Activated CD4-positive, alpha-beta T cell treated with anti-CD3 and anti-CD28 coated beads, Interleukin-2, amount 50 U/mL, for 4 hours (primary cell): ENCODE results near the gene IQGAP1.
A peak's percentile ranks its signal among the peaks of the same experiment; 100 is the strongest.
"Not testable (repeated sequence)": the region's sequence is repeated elsewhere in the genome, so short reads cannot be mapped to it uniquely, and the experiment has no call there.

Experiments used
- DNase-seq, 2 experiments: peaks; one replicate each; pipeline ENCODE4 v3.0.0-alpha.2; 2020

Gene IQGAP1

GRCh38 chr15:90493647-90494046 lies 105.6 kb downstream of the IQGAP1 start:
- no peak for DNase-seq

GRCh38 chr15:90495067-90495466 lies 107.0 kb downstream of the IQGAP1 start:
- no peak for DNase-seq

DNA sequence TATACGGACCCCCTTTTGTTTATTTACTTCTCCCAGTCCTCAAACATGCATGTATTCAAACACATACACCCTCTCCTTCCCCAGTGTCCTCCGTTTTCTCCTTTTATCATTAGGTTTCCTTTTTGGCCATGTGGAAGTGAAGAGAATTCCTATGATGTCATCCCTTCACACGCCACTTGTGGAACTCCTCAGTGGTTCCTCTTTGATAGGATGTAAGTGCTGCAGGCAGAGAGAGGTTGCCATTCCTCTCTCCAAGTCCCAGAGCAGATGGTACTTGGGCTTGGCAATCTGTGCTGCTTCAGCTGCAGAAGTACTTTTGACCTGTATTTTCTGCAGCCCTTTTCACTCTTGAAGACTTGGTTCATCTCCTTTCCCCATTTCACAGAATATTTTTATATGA lies 108.7 kb downstream of the IQGAP1 start:
- no peak for DNase-seq

GRCh38 chr15:90497376-90497775 lies 109.3 kb downstream of the IQGAP1 start:
- DNase-seq: no peak

DNA sequence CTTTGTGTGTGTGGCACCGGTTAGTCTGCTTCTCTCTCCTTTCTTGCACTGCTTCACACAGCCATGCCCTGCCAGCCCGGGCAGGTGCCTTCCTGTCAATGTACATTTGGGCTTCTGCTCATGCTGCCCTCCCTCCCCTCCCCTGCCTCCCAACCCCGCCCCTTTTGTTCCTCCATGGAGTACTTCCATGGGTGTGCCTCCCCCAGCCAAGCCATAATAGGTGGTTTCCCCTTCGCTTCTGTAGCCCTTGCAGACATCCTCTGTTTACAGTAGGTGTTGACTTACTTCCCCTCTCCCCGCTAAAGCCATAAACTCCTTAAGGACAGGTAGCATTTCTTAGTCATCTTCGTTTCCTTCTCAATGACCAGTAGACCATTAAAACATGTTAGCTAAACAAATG lies 109.9 kb downstream of the IQGAP1 start:
- no peak for DNase-seq

GRCh38 chr15:90500171-90500570 lies 112.1 kb downstream of the IQGAP1 start:
- no peak for DNase-seq

DNA sequence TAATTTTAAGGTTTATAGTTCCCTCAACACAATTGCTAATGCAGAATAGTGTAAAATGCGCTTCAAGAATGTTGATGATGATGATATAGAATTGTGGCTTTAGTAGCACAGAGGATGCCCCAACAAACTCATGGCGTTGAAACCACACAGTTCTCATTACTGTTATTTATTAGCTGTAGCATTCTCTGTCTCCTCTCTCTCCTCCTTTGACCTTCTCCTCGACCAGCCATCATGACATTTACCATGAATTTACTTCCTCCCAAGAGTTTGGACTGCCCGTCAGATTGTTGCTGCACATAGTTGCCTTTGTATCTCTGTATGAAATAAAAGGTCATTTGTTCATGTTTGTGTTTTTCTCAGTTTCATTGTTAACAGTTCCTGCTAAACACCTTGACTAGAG lies 113.9 kb downstream of the IQGAP1 start:
- no peak for DNase-seq

DNA sequence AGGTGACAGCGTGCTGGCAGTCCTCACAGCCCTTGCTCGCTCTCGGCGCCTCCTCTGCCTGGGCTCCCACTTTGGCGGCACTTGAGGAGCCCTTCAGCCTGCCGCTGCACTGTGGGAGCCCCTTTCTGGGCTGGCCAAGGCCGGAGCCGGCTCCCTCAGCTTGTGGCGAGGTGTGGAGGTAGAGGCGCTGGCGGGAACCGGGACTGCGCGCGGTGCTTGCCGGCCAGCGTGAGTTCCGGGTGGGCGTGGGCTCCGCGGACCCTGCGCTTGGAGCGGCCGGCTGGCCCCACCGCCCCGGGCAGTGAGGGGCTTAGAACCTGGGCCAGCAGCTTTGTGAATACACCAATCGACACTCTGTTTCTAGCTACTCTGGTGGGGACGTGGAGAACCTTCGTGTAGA lies 122.7 kb downstream of the IQGAP1 start:
- not testable (repeated sequence) for DNase-seq

DNA sequence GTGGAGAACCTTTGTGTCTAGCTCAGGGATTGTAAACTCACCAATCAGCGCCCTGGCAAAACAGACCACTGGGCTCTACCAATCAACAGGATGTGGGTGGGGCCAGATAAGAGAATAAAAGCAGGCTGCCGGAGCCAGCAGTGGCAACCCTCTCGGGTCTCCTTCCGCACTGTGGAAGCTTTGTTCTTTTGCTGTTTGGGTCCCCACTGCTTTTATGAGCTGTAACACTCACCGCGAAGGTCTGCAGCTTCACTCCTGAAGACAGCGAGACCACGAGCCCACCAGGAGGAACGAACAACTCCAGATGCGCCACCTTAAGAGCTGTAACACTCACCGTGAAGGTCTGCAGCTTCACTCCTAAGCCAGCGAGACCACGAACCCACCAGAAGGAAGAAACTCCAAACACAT lies 123.2 kb downstream of the IQGAP1 start:
- not testable (repeated sequence) for DNase-seq

DNA sequence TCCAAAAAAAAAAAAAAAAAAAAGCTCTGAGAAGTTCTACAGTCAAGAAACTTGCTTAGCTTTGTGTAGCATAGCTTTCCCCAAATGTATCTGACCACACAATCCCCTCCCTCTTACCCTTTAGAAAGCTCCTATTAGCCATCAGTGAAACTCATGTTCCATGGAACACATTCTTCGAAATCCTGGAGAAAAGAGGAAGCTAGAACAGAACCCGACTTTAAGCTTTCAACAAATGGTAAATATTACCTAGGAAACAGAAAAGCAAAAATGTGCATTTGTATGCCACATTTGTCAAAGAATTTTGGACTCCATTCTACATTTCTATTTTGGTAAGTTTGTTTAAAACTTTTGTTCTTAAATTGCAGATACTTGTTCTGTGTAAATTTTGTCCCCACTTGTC lies 124.2 kb downstream of the IQGAP1 start:
- no peak for DNase-seq

- DNase-seq: no peak
These were observed 124.9 kb downstream of the IQGAP1 start for GRCh38 chr15:90512981-90513380.

GRCh38 chr15:90513448-90513847 lies 125.4 kb downstream of the IQGAP1 start:
- no peak for DNase-seq

DNA sequence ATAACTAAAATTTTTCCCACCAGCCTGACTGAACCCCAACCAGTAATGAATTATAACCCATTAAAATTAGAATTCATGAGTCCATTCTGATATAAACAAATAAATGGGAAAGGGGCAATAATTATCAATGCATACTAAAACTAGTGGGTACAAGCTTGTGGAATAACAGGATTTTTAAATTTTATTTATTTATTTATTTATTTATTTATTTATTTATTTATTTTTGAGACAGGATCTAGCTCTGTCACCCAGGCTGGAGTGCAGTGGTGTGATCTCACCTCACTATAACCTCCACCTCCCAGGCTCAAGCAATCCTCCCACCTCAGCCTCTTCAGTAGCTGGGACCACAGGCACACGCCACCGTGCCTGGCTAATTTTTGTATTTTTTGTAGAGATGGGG lies 125.9 kb downstream of the IQGAP1 start:
- not testable (repeated sequence) for DNase-seq

DNA sequence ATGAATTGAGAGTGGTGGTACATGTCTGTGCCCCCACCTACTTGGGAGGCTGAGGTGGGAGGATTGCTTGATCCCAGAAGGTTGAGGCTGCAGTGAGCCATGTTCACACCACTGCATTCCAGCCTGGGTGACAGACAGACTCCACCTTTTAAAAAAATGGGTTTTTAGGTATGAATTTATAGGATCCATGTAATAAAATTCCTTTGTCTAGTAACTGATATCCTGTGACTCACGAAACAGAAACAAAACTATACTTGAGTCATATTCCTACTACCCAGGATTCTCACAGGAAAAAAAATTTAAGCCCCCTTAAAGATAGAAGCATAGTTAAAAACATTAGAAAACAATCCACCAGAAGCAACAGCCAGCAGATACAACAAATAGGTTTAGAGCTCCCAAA lies 131.6 kb downstream of the IQGAP1 start:
- DNase-seq: no peak

GRCh38 chr15:90520365-90520764 lies 132.3 kb downstream of the IQGAP1 start:
- no peak for DNase-seq

GRCh38 chr15:90523373-90523772 lies 135.3 kb downstream of the IQGAP1 start:
- DNase-seq: no peak

GRCh38 chr15:90524018-90524803 lies 136.2 kb downstream of the IQGAP1 start:
- DNase-seq: not testable (repeated sequence)

DNA sequence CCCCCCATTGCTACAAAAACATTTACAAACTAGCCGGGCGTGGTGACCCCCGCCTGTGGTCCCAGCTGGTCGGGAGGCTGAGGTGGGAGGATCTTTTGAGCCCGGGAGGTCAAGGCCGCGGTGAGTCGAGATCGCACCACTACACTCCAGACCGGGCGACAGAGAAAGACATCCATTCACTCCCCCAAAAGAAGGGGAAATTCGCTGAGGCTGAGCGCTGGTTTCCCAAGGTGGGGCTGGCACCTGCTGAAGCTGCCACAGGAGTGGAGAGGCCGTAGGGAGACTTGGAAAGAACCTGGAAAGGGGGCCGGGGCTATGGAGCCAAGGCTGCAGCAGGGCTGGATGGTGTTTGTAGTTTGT lies 140.9 kb downstream of the IQGAP1 start:
- no peak for DNase-seq

- DNase-seq: peak; percentile 40 to 42
These were observed 141.6 kb downstream of the IQGAP1 start, which contains the start of gene CRTC3 for GRCh38 chr15:90529371-90530249. Gene CRTC3 (plus strand): TSS chr15:90529923. CDS start chr15:90530072, 149 bp downstream.

DNA sequence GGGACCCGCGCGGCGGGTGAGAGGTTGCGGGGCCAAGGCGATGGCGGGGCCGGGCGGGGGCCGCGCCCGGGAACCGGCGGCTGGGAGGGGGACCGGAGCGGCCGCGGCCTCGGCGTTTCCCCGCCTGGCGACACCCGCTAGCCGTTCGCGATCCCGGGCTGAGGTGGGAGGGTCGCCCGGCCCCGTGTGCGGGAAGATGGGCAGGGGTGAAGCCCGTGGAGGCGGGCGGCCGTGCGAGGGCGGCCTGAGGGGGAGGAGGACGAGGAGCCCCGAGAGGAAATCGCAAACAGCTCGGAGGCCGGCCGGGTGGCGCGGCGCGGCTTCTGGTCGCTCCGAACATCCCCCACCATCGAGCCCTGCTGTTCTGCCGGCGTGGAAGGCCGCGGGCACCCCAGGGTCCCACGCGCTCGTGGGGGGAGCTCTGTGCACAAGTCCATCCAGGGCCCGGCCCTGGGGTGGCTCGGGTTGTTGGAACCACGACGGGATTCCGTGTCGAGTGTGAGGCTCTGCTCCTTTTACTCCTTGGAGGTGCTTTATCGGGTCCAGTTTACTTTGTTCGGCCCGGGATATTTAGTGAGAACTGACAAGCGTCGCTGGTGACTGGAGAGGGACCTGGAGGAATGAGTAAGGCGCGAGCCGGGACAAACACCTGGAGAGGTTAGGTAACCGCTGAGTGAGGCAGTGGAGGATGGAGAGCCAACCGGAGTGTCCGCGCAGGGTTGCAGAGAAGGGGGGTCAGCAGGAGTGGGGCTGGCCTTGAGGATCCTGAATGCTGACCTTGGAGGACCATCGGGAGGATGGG lies 142.4 kb downstream of the IQGAP1 start:
- peak; percentile 23 to 25 for DNase-seq

GRCh38 chr15:90531147-90531546 lies 143.1 kb downstream of the IQGAP1 start:
- DNase-seq: no peak

DNA sequence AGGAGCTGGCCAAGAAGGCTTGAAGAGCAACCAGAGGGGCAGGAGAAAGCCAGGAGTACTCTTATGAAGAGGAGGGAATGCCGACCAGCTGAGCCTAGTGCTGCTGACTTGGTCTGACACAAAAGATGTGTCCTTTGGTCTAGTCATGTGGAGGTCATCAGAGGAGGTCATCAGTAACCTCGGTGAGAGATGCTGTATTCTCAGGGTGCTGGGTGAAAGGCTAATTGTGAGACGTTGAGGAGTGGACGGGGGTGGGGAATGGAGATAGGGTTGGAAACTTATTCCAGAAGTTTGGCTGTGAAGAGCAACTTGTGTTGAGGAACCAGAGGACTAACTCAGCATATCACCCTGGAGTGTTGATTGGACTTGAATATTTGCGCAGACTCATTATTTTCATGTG lies 147.2 kb downstream of the IQGAP1 start:
- DNase-seq: no peak

GRCh38 chr15:90539789-90540188 lies 151.7 kb downstream of the IQGAP1 start:
- DNase-seq: peak in 1 of 2 experiments; percentile 15
